ENCODE measurements around the gene PRXL2C. TPM values are rescaled to one million over a fixed set of nuclear protein-coding genes. Genes with fewer than 3 reads are reported as not detected.

Gene PRXL2C
- total and polyA plus RNA-seq, 9 of the 15 experiments (the other 6 are each of a cell fraction or from before 2014, with no cell fraction given) = 3.6 to 15.3 (median 10.6) TPM

- TF ChIP-seq MGA (IDR thresholded peaks at IDR 0.05) (no peak; the same call in 1 of the 2 replicates), MBD1 (CRISPR knock-in tag; IDR thresholded peaks at IDR 0.05) (no peak), RFX5 (IDR thresholded peaks at IDR 0.05; ENCODE audit: low read depth, low read length) (no peak), HNRNPUL1 (IDR thresholded peaks at IDR 0.05; ENCODE audit: low read length) (no peak), DDX20 (tag; IDR thresholded peaks at IDR 0.05; ENCODE audit: low read depth) (no peak), E2F3 (CRISPR knock-in tag; IDR thresholded peaks at IDR 0.05) (no peak), HDAC1 (IDR thresholded peaks at IDR 0.05) (peak in 1 of 2 experiments; percentile 4; a peak in 1 of 4 replicates), ZNF512 (tag; IDR thresholded peaks at IDR 0.05) (no peak), PREB (CRISPR knock-in tag; IDR thresholded peaks at IDR 0.05) (no peak), TBL1XR1 (IDR thresholded peaks at IDR 0.05; ENCODE audit: low read length in 2 of 2) (no peak), ZNF445 (CRISPR knock-in tag; IDR thresholded peaks at IDR 0.05; ENCODE audit: low read depth) (no peak)
Measured at GRCh38 chr9:96655198-96655851, at the start of gene PRXL2C (continued).
